Measurements from ENCODE around the gene GALNT9.

GALNT9 gene

GRCh38 chr12:132291402-132292175 is 37.8 kb downstream of the GALNT9 start:
- DNase-seq = no peak

DNA sequence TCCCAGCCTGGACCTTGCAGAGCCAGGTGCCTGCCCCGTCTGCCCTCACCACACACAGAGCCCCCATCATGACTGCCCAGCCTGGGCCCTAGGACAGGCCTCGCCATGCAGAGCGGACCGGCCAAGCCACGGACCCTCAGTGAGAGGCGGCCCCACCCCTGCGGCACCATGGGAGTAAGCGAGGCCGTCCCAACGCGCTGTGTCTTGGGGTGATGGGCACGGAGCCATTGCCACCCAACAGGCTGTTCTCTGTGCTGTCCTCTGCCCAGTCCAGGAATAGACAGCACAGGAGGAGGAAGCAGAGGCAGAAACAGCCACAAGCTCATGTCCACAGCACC is 39.2 kb downstream of the GALNT9 start:
- DNase-seq = no peak

- DNase-seq = no peak
Measured at GRCh38 chr12:132289356-132290202, 39.8 kb downstream of the GALNT9 start.

GRCh38 chr12:132288516-132289215 is 40.7 kb downstream of the GALNT9 start:
- no peak for DNase-seq

GRCh38 chr12:132287391-132288238 is 41.8 kb downstream of the GALNT9 start:
- DNase-seq = no peak

DNA sequence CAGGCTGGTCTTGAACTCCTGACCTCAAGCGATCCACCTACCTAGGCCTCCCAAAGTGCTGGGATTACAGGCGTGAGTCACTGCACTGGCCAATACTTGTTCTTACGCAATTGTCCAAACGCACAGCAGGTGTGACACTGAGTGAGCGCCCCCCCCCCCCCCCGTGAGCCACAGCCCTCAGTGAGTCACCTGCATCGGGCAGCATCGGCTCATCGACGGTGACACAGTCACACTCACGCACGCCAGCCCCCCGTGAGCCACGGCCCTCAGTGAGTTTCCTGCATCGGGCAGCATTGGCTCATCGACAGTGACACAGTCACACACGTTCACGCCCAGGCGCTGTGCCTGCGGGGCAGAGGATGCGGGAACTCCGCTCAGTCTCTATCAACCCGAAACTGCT is 42.5 kb downstream of the GALNT9 start:
- no peak for DNase-seq

DNA sequence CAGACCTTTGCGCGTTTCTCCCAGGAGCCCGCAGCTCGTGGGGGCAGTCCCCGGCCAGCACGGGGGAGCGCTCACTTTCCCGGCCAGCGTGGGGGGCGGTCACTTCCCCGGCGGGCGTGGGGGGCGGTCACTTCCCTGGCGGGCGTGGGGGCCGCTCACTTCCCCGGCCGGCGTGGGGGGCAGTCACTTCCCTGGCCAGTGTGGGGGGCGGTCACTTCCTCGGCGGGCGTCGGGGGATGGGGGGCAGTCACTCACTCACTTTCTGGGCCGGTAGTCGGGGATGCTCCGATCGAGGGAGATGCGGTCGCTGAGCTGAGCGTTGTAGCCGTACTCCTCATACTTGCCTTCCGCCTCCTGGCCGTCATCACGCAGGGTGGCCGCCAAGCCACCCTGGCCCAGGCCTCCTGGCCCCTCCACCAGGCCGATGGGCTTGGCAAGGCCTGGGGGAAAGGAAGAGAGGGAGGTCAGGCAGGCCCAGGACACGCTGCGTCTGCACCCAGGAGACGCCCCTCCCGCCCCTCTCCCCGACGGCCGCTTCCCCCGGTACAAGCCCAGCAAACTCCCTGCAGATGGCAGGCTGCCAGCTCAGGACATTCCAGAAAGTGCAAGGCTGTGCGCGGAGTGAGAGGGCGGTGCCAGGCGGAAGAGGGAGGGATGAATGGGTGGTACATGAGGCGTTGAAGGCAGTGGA is 43.3 kb downstream of the GALNT9 start:
- DNase-seq = no peak

GRCh38 chr12:132284827-132285741 is 44.3 kb downstream of the GALNT9 start:
- DNase-seq = no peak

DNA sequence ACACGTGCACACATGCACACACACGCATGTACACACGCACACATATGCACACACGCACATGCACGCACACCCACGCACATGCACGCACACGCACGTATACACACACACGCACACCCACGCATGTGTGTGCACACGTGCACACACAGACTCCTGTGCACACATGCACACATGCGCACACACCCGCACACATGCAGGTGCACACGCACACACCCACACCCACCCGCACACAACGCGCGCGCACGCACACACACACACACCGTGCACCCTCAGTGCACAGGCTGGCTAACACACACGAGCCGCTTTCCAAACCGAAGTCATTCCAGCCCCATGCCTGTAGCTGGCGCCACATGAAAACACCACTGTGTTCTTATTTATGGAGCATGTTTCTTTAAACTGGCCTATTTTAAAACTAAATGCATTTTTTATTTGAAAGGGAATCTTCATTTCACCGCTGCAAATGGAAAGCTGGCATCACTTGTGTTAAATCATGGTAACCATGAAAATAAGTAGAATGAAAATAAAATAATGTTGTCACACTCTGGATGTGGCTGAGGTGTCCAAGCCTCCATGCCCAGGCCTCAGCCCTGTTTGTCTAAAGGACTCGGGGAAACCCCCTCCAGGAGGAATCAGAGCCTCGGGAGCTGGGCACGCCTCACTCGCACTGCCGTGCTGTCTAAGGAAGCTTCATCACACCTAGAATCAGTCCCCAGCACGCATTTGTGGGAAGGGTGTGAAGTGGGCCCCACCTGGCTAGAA is 45.1 kb downstream of the GALNT9 start:
- no peak for DNase-seq

DNA sequence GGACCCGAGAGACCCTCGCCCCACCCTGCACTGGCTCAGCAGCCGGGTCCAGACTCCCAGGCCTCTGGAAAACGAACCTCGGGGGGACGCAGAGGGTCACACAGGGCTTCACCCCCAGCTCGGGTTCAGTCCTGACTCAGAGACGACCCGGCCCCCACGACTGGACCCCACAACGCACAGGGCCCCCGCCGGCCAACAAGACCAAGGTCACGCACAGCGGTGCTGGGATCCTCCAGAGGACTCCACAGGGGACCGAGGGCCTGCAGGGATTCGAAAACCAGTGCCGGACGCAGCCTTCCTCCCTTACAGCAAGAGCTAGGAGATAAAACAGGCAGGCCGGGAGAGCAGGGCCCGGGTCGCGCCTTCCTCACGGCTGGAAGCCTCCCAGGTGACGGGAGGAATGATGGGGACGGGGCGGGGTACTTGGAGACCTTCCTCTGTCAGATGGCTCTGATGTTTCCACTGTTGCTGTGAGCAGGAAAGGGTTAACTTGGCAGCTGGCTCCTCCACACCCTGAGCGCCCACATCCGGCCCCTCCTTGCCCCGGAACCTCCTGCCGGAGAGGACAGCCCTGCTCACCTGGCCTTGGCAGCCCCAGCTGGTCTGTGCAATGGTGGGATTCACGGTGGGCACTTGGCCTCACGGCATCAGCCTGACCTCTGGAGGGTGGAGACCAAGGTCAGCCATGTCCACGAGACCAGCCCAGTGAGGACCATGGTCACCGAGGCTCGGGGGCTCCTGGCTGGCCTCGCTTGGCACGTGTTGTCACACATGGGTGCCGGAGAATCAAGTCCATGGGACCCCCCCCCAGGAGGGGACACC is 46.2 kb downstream of the GALNT9 start:
- DNase-seq = peak; percentile 41

GRCh38 chr12:132282031-132282949 is 47.1 kb downstream of the GALNT9 start:
- no peak for DNase-seq

DNA sequence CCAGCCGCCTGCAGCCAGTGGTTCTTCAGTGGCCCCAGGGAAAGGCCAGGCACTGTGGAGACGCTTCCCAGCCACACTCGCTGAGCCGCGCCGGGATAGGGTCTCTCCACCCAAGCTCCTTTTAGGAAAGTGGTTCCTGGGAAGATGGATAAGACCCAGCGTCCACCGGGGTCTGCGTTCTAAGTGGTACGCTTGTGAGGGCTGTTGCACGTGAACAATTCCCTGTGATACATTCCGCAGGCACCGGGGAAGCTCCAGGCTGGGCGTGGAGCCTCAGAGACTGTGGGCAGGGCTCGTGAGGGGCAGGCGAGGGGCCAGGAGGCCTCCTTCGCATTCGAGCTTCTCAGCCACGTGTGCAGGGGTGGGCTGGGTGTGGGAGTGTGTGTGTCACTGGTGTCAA is 48.4 kb downstream of the GALNT9 start:
- DNase-seq = no peak

- DNase-seq = no peak
Measured at GRCh38 chr12:132280406-132280805, 49.0 kb downstream of the GALNT9 start.

DNA sequence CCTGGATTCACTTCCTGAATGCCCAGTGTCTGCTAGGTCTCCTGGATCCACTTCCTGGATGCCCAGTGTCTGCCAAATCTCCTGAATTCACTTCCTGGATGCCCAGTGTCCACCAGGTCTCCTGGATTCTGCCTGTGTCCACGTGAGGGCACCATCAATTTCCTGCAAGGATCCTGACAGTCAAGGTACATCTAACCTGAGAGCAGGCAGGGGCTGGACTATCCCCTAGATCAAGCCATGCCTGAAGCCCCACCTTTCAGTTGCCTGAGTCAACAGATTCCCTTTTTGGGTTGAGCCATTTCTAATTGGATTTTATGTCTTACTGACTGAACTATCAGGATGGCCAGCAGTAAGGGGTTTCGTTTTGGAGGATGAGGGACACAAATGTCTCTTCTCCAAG is 49.5 kb downstream of the GALNT9 start:
- no peak for DNase-seq

DNA sequence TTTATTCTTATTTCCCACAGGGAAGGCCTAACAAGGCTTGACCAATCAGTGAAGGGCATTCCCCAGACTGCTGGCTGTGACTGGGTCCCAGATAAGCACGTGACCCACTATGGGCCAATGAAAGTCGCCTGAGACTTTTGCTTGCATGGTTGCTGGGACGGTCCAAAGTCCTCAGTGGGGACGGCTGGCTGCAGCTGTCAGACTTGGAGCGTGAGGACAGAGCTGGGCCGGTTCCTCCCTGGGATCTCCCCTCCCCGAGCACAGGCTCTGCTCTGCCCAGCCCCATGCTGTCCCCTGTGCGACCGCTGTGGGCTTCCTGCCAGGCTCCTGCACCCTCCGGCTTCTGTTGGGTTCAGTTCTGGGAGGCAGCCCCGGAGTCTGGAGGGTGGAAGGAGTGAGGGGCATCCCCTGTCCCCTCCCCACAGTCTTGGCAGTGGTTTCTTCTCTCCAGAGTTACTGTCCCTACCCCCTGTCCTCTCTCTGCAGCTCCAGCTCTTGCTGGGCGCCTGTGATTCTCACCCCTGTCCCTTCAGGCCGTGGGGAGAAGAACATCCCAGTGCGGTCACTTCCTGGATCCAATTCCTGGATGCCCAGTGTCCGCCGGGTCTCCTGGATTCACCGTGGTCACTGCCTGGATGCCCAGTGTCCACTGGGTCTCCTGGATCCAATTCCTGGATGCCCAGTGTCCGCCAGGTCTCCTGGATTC is 50.1 kb downstream of the GALNT9 start:
- DNase-seq = peak; percentile 40

DNA sequence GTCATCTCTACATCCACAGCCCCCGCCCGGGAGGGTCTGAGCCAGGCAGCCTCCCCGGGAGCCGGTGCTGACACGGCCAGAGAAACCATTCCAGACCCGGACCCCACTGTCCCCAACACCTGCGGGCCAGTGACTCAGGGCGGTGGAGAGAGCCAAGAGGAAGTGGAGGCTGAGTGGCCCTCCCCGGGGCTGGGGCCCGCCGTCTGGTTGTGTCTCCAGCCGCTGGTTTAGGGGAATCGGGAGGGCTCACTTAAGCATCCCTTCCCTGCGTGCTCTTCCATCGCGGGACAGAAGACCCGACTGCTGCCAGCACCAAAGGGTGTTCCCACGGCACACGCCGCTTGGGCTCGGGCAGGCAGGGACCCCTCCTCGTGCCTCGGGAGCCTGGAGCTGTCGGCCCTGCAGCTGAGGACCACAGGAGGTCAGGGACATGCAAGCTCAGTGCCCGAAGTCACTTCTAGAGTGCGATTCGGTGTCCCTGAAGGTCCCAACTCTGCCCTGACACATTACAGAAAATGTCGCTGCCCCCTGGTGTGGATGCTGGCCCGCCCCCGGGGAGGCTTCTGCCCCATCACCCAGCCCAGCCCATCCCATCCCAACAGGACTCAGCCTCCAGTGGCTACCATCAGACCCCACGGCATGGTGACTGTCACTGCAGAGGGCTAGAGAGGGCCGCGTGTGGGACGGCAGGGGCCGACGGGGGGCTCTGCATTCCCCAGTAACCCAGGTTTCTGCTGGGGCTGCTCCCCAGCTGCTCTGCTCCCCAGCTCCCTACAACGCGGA is 50.8 kb downstream of the GALNT9 start:
- DNase-seq = no peak

GRCh38 chr12:132277949-132278348 is 51.4 kb downstream of the GALNT9 start:
- DNase-seq = no peak
